Measurements from ENCODE around the gene ABCC8.

The ABCC8 gene

DNA sequence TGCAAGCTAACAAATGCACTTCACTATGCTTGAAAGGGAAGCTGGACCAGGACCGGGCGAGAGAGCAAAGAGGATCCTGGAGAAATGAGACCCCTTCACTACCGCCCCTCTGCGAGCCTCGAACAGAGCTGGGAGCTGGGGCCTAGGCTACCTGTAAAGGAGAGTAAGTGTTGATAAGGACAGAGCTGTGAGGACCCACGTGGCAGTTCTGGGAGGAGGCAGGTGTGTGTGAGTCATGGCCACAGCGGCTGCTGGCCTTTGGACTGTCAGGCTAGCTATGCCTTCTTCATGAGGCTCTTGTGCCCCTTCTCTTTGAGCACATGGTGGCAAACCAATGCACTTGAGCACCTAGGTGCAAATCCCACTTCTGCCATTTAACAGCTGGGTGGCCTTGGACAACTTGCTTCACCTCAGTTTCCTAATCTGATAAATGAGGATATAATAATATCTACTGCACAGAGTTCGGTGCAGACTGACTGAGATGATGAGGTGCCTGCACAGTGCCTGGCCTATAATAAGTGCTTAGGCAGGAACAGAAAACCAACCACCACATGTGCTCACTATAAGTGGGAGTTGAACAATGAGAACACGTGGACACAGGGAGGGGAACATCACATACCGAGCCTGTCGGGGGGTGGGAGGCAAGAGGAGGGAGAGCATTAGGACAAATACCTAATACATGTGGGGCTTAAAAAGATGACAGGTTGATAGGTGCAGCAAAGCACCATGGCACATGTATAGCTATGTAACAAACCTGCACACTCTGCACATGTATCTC is 52.9 kb downstream of the ABCC8 start:
- TF ChIP-seq, protein P1, sequence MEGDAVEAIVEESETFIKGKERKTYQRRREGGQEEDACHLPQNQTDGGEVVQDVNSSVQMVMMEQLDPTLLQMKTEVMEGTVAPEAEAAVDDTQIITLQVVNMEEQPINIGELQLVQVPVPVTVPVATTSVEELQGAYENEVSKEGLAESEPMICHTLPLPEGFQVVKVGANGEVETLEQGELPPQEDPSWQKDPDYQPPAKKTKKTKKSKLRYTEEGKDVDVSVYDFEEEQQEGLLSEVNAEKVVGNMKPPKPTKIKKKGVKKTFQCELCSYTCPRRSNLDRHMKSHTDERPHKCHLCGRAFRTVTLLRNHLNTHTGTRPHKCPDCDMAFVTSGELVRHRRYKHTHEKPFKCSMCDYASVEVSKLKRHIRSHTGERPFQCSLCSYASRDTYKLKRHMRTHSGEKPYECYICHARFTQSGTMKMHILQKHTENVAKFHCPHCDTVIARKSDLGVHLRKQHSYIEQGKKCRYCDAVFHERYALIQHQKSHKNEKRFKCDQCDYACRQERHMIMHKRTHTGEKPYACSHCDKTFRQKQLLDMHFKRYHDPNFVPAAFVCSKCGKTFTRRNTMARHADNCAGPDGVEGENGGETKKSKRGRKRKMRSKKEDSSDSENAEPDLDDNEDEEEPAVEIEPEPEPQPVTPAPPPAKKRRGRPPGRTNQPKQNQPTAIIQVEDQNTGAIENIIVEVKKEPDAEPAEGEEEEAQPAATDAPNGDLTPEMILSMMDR (IDR thresholded peaks at IDR 0.05; ENCODE audit: low read depth, low read length, missing control alignments), result no peak
- no peak overlapping the region for H3K4me3 ChIP-seq (ENCODE audit: low read depth, low read length)
- DNase-seq (ENCODE audit: low read depth), result no peak
- in situ Hi-C loops (cut with HindIII; ENCODE audit: low sequenced_read_pairs), result no loop called here

DNA sequence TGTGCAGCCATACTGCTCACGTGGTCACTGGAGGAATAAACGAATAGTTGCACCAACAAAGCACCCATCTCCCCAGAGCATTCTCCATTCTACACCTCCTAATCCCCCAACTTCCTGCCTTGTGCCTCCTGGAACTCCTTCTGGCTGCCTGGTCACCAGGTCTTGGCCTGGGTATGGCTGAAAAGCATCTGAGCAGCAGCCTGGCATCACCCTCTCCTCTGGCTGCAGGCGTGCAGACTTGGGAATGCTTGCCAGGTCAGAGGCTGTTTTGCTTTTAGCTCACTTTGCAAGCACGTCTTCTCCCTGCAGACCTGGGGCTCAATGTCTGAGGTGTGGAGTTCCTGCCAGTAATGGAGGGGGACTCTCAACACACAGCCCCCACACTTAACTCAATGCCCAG is 54.9 kb downstream of the ABCC8 start:
- no peak for DNase-seq (ENCODE audit: low read depth)
- TF ChIP-seq, protein P1 (IDR thresholded peaks at IDR 0.05; ENCODE audit: low read depth, low read length, missing control alignments), result no peak
- H3K4me3 ChIP-seq (ENCODE audit: low read depth, low read length), result no peak overlapping the region
- in situ Hi-C loops (cut with HindIII; ENCODE audit: low sequenced_read_pairs), result no loop called here

DNA sequence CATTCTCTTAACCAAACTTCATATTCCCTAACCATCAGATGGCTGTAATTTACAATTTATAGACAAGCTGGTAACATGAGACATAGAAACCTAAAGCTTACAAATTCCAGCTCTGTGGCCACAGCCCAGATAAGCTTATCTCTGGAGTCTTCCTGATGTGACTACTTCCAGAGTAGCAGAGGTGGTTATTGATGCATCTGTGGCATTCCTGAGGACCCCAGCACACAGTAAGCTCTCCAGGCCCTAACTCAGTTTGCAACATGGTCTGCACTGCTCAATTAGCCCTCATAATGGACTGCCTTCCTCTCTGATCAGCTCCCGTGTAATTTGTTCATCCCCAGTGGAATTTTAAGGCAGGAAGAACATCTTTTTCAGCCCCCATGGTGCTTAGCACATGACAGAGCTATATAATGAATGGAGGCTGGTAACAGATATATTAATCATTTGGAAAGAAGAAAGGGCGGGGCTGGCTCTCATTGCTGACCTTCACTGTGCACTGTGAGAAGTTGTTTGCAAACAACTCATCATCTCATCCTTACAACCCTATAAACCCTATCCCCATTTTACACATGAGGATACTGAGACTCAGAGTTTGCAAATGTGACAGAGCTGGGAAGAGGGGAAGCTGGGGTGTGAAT is 58.1 kb downstream of the ABCC8 start:
- H3K4me3 ChIP-seq (ENCODE audit: low read depth, low read length), result no peak overlapping the region
- in situ Hi-C loops (cut with HindIII; ENCODE audit: low sequenced_read_pairs), result no loop called here
- DNase-seq (ENCODE audit: low read depth), result no peak
- TF ChIP-seq, protein P1 (IDR thresholded peaks at IDR 0.05; ENCODE audit: low read depth, low read length, missing control alignments), result no peak

DNA sequence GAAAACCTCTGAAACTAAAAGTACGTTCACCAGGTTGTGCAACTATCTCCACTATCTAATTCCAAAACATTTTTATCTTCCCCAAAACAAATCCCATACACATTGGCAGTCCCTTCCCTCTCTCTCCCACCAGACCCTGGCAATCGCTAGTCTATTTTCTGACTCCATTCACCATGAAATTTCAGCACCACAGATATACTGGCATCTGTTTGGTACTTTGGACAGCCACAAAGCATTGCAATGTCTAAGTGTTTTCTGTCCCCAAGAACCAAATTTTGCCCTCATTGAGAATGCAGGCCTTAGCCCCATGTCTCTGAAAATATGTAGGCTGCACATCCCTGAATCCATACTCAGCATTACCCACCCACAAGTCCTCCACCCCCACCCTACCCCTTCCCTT is 60.2 kb downstream of the ABCC8 start:
- in situ Hi-C loops (cut with HindIII; ENCODE audit: low sequenced_read_pairs), result no loop called here

DNA sequence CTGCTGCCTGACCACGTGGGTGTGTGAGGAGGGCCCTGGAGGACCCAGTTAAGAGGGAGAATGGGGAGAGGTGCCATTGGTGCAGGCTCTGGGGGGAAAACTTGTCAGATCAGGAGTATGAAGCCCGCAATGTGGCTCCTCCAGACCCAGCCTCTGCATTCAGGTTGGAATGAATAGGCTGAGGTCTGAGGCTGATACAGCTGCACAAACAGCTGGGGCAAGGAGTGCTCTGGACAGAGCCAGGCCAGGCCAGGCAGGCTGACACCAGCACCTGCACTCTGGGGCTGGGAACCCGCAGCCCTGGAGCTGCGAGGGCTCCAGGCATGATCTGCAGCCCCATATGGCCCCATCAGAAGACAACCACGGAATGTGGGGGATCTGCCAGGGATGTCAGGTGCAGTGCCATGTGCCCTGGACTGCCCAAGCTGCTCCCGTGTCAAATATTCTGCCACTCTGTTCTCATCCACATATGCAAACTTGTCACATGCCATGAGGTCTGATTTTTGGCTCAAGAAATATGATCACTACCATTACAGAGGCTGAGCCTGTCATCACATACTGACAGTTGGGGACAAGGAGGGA is 61.0 kb downstream of the ABCC8 start:
- no peak for DNase-seq (ENCODE audit: low read depth)
- in situ Hi-C loops (cut with HindIII; ENCODE audit: low sequenced_read_pairs), result no loop called here
- H3K4me3 ChIP-seq (ENCODE audit: low read depth, low read length), result no peak overlapping the region
- TF ChIP-seq, protein P1 (IDR thresholded peaks at IDR 0.05; ENCODE audit: low read depth, low read length, missing control alignments), result no peak

More for the DNA sequence above, 60.2 kb downstream of the ABCC8 start:
- TF ChIP-seq, protein P1 (IDR thresholded peaks at IDR 0.05; ENCODE audit: low read depth, low read length, missing control alignments), result no peak
- no peak for DNase-seq (ENCODE audit: low read depth)
- no peak overlapping the region for H3K4me3 ChIP-seq (ENCODE audit: low read depth, low read length)

DNA sequence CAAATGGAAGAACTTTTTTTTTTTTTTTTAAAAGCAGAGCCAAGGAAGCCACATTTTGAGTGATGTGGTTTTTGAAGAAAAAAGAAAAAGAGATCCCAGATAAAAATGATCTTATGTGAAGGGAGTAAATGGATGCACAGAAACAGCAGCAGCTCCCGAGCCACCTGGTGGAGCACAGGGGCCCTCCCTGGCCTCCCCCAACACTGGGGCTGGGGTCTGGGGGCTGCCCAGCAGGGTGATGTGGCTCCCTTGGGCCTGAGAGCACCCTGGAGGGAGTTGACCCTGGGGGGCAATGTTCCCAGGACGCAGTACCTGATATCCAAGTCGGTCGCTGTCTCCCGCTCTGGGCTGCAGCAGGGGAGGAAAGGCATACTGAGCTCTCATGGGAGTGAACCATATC is 61.7 kb downstream of the ABCC8 start:
- TF ChIP-seq, protein P1 (IDR thresholded peaks at IDR 0.05; ENCODE audit: low read depth, low read length, missing control alignments), result no peak
- no peak for DNase-seq (ENCODE audit: low read depth)
- H3K4me3 ChIP-seq (ENCODE audit: low read depth, low read length), result no peak overlapping the region
- in situ Hi-C loops (cut with HindIII; ENCODE audit: low sequenced_read_pairs), result no loop called here

All from astrocyte of the cerebellum (primary cell).